Fibroblast of lung (primary cell): ENCODE results near the gene GLP2R.

Source experiments
- EZH2 ChIP-seq: IDR thresholded peaks from 2 replicates; pipeline ENCODE4 v1.5.1; 2012; ENCODE audit warnings: low read length, control low read depth, mild to moderate bottlenecking; ENCODE audit errors: missing control alignments
- TF ChIP-seq, protein P1 (sequence below), 2 donors: IDR thresholded peaks in 1 of 2; conservative IDR thresholded peaks in 1 of 2; 1 replicate in 1 of 2; 2 replicates in 1 of 2; pipeline ENCODE4 v1.5.1; 2011 to 2012; ENCODE audit warnings: low read length in 2 of 2, control low read depth in 1 of 2, inconsistent platforms in 1 of 2, low read depth in 1 of 2, mild to moderate bottlenecking in 1 of 2

DNA sequence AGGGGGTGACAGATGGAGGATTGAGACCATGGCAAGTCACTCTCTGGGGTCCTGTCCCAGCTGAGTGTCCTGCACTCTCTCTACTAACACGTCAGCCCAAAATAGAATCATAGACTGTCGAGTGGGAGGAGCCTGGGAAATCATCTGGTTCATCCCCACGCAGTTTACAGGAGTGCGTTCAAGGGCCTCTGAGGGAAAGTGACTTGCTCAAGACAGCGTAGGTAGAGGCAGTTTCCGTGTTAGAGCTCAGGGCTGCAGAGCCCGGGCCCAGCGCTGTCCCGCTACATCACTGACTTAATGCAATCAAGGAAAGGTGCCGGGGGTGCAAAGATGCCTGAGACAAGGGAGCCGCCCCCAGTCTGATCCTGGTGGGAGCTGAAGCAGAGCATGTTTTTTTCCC is 14.2 kb upstream of the GLP2R start:
- TF ChIP-seq, protein P1, sequence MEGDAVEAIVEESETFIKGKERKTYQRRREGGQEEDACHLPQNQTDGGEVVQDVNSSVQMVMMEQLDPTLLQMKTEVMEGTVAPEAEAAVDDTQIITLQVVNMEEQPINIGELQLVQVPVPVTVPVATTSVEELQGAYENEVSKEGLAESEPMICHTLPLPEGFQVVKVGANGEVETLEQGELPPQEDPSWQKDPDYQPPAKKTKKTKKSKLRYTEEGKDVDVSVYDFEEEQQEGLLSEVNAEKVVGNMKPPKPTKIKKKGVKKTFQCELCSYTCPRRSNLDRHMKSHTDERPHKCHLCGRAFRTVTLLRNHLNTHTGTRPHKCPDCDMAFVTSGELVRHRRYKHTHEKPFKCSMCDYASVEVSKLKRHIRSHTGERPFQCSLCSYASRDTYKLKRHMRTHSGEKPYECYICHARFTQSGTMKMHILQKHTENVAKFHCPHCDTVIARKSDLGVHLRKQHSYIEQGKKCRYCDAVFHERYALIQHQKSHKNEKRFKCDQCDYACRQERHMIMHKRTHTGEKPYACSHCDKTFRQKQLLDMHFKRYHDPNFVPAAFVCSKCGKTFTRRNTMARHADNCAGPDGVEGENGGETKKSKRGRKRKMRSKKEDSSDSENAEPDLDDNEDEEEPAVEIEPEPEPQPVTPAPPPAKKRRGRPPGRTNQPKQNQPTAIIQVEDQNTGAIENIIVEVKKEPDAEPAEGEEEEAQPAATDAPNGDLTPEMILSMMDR (conservative IDR thresholded peaks at IDR 0.05 in 1 of 2, IDR thresholded peaks at IDR 0.05 in 1 of 2; ENCODE audit: low read depth in 1 of 2, low read length in 2 of 2): no peak
- no peak for TF ChIP-seq EZH2
